GM19397 (cell line): ENCODE data around the gene ZNF609.
"Not testable (repeated sequence)": the region's sequence is repeated elsewhere in the genome, so short reads cannot be mapped to it uniquely, and the experiment has no call there.

Experiments used
- ATAC-seq: cut with Tn5 transposase; IDR thresholded peaks from one replicate; pipeline ENCODE4 v1.9.1; 2021; ENCODE audit warnings: mild to moderate bottlenecking, moderate library complexity; ENCODE audit not compliant: unreplicated experiment

The ZNF609 gene

GRCh38 chr15:64454282-64454681 is 6.1 kb upstream of the ZNF609 start:
- no peak for ATAC-seq

DNA sequence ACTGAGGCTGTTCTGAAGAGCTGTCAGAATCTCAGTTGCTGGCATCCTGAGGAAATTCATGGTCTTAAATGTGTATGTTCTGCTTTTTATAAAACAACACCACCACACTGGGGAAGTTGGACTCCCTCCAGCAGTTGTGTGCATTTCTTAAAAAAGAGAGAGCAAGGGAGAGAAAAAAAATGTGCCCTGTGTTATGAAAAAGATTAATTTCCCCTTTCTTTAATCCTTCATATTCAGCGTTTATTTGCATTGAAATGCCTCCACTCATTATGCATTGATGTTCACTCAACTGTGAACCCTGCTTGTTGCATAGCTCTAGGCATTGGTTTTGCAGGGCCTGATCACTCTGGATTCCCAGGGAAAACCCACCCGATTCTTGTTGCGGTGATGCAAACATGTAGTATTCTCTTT is 4.4 kb upstream of the ZNF609 start:
- no peak for ATAC-seq

GRCh38 chr15:64456634-64457108 is 3.7 kb upstream of the ZNF609 start:
- no peak for ATAC-seq

GRCh38 chr15:64459066-64459781 is 1.2 kb upstream of the ZNF609 start:
- ATAC-seq = no peak

- ATAC-seq = peak; percentile 21
Observed at GRCh38 chr15:64460724-64461720, 644 bp downstream of the ZNF609 start.

DNA sequence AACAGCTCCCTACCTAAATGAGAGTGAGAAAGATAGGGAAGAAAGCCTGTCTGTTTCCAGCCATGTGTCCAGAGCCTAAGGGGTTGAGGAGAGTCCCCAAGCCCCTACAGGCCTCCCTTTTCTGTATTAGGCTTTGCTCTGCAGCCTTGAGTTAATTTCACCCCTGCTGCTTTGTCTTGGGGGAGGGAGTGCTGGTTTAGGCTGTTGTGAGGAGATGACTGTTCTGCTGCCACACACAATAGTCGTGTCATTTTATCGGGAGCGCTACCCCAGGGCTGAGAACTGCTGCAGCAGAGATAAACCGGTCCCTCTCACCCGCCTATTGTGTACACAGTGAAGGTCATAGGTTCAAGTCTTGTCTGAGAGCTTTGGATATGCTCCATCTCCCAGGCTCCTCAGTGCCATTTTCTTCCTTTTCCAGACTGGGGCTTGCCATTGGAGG is 1.4 kb downstream of the ZNF609 start:
- no peak for ATAC-seq

DNA sequence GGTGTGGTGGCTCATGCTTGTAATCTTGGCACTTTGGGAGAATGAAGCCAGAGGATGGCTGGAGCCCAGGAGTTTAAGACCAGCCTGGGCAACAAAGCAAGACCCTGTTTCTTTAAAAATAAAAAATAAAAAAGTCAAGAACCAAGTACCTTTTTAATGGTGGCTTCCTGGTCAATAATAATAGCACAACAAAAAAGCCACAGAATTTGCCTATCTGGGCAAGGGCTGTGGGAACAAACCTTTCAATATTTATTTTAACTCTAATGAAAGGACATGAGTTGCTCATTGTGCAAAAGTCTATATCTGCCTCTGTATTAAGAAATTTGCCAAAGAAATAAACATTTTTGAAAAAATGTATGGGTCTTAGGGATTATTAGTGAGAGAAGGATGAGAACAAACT is 2.1 kb downstream of the ZNF609 start:
- ATAC-seq = no peak

GRCh38 chr15:64464276-64465005 is 4.1 kb downstream of the ZNF609 start:
- no peak for ATAC-seq

DNA sequence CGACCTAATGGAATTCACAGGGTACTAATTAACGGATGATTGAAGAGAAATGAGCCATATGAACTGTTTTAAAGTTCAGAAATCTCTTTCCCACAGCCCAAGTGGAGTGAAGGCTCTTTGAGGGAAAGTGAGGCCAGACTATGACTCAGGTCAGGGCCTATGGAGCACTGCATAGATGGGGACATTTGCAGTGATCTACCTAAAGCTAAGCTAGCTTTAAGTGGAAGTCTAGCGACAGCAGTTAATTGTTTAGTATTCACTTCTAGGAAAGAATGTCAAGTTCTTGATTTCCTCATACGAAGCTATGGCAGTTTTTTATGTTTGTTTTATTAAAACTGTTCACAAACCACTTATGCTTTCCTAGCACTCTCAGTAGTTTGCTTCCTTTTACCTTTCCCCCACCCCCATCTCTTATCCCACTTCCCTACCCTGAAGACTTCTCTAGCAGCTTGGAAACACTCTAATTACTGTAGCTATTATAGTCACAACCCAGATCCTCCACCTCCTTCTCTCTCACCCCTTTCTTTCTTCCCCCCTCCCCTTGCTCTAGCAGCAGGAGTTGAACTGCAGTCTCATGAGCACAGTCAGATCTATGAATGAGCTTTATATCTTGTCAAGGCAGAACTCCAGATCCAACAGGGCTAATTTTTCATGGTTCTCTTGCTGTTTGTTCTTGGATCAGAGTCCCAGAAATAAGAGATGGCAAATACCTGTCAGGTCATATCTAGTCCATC is 6.2 kb downstream of the ZNF609 start:
- ATAC-seq = no peak

GRCh38 chr15:64472161-64472560 is 11.8 kb downstream of the ZNF609 start:
- ATAC-seq = no peak

DNA sequence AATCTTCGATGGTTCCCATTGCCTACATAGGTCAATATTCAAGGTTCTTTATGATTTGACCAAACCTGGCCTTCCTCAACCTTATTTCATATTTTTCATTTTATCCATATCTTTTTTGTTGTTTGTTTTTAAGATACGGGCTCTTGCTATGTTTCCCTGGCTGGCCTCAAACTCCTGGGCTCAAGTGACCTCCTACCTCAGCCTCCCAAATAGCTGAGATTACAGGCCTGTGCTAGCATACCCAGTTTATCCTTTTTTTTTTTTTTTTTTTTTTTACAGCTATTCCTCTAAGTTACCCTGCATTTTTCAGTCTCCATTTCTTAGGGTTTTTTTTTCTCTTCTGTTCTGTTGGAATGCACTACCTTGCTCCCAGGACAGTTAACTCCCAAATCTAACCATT is 14.5 kb downstream of the ZNF609 start:
- ATAC-seq = no peak

DNA sequence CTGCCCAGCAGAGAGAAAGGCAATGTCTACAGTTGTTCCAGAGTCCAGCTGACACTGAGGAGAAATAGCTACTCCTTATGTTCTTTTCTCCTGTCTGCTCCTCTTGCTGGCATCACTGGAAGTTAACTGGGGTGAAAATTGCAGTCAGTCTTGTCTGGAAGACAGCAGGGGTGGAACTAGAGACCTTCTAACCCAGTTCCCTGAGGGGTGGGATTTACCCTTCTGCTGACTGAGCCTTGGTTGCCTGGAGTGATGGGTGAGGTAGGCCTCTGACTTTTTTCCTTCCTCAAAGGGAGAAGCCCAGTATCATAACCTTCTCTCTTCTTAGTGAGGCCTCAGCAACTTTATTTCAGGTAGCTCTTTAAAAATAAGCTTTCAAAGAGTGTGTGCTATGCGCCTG is 16.2 kb downstream of the ZNF609 start:
- ATAC-seq = no peak

GRCh38 chr15:64478863-64479262 is 18.5 kb downstream of the ZNF609 start:
- no peak for ATAC-seq

DNA sequence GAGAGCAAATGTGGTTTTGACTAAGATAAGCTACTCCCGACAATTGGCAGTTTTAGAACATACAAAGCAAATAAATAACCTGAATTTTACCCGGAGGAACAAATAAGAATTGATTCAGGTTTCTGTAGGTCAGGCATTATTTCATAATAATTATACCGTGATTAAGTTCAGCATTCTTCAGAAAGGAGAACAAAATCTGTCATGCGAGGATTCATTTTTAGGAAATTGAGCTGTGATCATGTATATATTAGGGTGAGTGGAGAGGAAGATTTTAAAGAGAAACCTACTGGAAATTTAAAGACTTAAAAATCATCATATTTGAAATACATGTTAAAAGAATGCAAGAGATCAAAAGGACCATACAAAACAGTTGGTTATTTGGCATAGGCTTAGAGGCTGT is 20.5 kb downstream of the ZNF609 start:
- no peak for ATAC-seq

DNA sequence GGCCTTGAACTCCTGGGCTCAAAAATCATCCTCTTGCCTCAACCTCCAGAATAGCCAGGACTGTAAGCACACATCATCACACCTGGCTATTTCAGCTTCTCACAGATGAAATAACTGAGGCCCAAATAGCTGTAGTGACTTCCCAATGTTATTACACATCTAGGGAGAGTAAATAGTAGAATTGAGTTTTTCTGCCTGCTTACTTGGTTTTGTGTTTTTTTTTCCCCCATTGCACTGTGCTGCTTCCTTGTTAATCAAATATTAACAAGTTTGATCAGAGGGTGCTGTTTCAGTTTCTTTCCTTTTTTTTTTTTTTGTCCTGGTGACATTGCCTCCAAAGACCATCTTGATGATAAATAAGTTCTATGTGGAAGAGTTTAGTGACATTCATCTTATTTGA is 23.4 kb downstream of the ZNF609 start:
- ATAC-seq = no peak

DNA sequence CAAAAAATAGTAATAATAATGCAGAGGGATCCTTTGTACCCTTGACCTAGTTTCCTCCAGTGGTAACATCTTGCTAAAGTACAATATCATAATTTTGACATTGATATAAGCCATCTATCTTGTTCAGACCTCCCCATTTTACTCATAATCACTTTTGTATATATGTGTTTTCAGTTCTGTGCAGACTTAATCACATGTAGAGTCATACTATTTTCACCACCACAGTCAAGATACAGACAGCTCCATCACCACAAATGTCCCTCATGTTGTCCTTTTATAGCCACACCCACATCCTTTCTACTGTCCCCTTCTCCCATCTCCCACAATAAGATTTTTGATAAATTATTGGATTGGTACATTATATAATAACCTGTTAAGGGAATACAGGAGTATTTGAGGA is 25.4 kb downstream of the ZNF609 start:
- no peak for ATAC-seq

- no peak for ATAC-seq
Observed at GRCh38 chr15:64490598-64491259, 30.4 kb downstream of the ZNF609 start.

GRCh38 chr15:64493641-64494040 is 33.3 kb downstream of the ZNF609 start:
- ATAC-seq = no peak

GRCh38 chr15:64495968-64496367 is 35.6 kb downstream of the ZNF609 start:
- ATAC-seq = not testable (repeated sequence)
